ENCODE results near the gene LTO1.

The LTO1 gene

DNA sequence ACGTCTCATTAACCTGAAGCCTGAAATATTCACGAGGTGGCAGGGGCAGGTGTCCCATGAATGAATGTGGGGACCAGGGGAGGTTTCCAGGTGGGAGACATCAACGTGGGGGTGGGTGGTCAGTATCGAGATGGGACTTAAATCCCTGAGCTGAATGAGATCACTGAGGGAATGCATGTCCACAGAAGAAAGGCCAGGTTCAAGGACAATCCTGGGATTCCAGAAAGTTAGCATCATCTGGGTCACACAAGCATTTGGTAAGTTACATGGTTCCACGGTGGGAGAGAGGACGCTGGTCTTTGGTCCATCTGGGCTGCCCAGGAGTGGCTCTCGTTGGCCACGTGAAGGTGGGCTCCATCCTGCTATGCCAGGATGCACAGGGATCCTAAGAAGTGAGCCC lies 56.9 kb downstream of the LTO1 start:
- H3K36me3 ChIP-seq (ENCODE audit: control insufficient read depth, insufficient read depth, low read length), result no peaks in the 10 kb centered on the region
- DNase-seq, result no peak
- no peaks in the 10 kb centered on the region for H3K4me1 ChIP-seq (ENCODE audit: control insufficient read depth, insufficient read depth, low read length, poor library complexity, severe bottlenecking)
- no peak overlapping the region for H3K4me3 ChIP-seq (ENCODE audit: insufficient read depth, low read depth, low read length, poor library complexity, severe bottlenecking)
- no peaks in the 10 kb centered on the region for H3K27me3 ChIP-seq (replicated peaks; ENCODE audit: control insufficient read depth, insufficient read depth, low read length, poor library complexity, severe bottlenecking)
- no peaks in the 10 kb centered on the region for H3K9me3 ChIP-seq (ENCODE audit: control insufficient read depth, low read length)
- H3K27ac ChIP-seq (ENCODE audit: insufficient read depth, low read length, poor library complexity, severe bottlenecking), result no peak overlapping the region

DNA sequence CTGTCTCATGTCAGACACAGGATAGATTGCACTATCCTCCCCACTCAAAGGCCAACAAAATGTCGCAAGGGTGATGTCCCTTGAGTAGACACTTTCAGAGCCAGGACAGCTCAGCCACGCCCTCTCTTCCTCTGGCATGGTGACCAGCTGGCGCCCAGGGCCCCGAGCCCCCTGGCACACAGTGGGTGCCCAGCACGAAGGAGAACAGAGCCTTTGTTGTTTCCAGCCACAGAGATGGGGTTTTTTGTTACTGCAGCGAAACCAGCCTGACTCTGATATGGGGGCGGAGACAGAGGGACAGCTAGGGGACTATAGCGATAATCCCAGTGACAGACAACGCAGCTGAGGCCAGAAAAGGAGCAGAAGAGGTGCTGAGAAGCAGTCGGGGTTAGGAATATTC lies 57.5 kb downstream of the LTO1 start:
- no peaks in the 10 kb centered on the region for H3K27me3 ChIP-seq (replicated peaks; ENCODE audit: control insufficient read depth, insufficient read depth, low read length, poor library complexity, severe bottlenecking)
- DNase-seq, result no peak
- H3K9me3 ChIP-seq (ENCODE audit: control insufficient read depth, low read length), result no peaks in the 10 kb centered on the region
- no peaks in the 10 kb centered on the region for H3K4me1 ChIP-seq (ENCODE audit: control insufficient read depth, insufficient read depth, low read length, poor library complexity, severe bottlenecking)
- no peak overlapping the region for H3K27ac ChIP-seq (ENCODE audit: insufficient read depth, low read length, poor library complexity, severe bottlenecking)
- no peaks in the 10 kb centered on the region for H3K36me3 ChIP-seq (ENCODE audit: control insufficient read depth, insufficient read depth, low read length)
- no peak overlapping the region for H3K4me3 ChIP-seq (ENCODE audit: insufficient read depth, low read depth, low read length, poor library complexity, severe bottlenecking)

DNA sequence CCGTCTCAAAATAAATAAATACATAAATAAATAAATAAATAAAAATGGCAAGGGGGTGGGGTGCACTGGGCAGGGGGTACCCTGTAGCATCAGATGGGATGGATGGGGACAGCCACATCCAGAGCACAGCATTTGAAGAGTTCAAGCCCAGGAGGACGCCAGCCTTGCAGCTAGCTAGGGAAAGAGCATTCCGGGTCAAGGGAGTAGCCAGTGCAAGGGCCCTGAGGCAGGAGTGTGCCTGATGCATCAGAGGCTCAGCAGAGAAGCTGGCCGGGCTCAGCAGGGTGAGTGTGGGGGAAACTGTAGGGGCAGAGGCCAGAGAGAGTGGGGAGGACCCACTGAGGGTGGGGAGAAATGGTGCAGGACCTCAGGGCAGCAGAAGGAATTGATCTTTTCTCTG lies 57.9 kb downstream of the LTO1 start:
- DNase-seq, result no peak
- no peak overlapping the region for H3K4me3 ChIP-seq (ENCODE audit: insufficient read depth, low read depth, low read length, poor library complexity, severe bottlenecking)
- H3K27me3 ChIP-seq (replicated peaks; ENCODE audit: control insufficient read depth, insufficient read depth, low read length, poor library complexity, severe bottlenecking), result no peaks in the 10 kb centered on the region
- no peaks in the 10 kb centered on the region for H3K9me3 ChIP-seq (ENCODE audit: control insufficient read depth, low read length)
- H3K4me1 ChIP-seq (ENCODE audit: control insufficient read depth, insufficient read depth, low read length, poor library complexity, severe bottlenecking), result no peaks in the 10 kb centered on the region
- no peak overlapping the region for H3K27ac ChIP-seq (ENCODE audit: insufficient read depth, low read length, poor library complexity, severe bottlenecking)
- H3K36me3 ChIP-seq (ENCODE audit: control insufficient read depth, insufficient read depth, low read length), result no peaks in the 10 kb centered on the region
